A549 (cell line): ENCODE data around the gene OSBPL8. TPM values are rescaled to one million over a fixed set of nuclear protein-coding genes. Genes with fewer than 3 reads are reported as not detected.

Source experiments
- ATAC-seq, 2 experiments: fragments of 200-7000 bp in 1 of 2; fragments of >200 bp in 1 of 2; cut with Nextera tagmentation in 1 of 2; cut with Tn5 transposase in 1 of 2; 3 replicates each; pipeline versions ENCODE4 v1.8.0 to v1.9.1; 2018 to 2020; ENCODE audit warnings: mild to moderate bottlenecking in 1 of 2, moderate library complexity in 1 of 2
- CTCF ChIA-PET: fragments of 300-600 bp; sonication (Branson Sonifier 250); formaldehyde crosslinking; extraction: SDS; loops from one replicate; lab custom pipeline; 2021; ENCODE audit warnings: antibody characterized with exemption, inconsistent platforms; lab: Yijun Ruan, JAX
- POLR2A ChIA-PET: fragments of 350-600 bp; formaldehyde crosslinking; extraction: SDS; loops from one replicate; lab custom pipeline; 2021; ENCODE audit warnings: antibody characterized with exemption, inconsistent platforms; lab: Yijun Ruan, JAX
- DNase-seq, 2 experiments: peaks; one replicate each; pipeline versions ENCODE4 v3.0.0 to v3.0.0-alpha.2; 2011 to 2016; ENCODE audit warnings: low read depth in 1 of 2, low spot score in 1 of 2
- FAIRE-seq: peaks from 2 replicates; lab custom pipeline; 2011; peaks lifted over from hg19 to GRCh38; lab: Jason Lieb, UNC
- H3K27ac ChIP-seq, 2 experiments: fragments of >200 bp; sonication (Bioruptor Twin); formaldehyde crosslinking; 3 replicates each; pipeline ENCODE4 v1.5.1; 2016 to 2017
- H3K4me1 ChIP-seq: fragments of >200 bp; sonication (Bioruptor Twin); formaldehyde crosslinking; 3 replicates; pipeline ENCODE4 v1.6.1; 2016
- H3K4me2 ChIP-seq: fragments of >200 bp; sonication (Bioruptor Twin); formaldehyde crosslinking; 3 replicates; pipeline ENCODE4 v1.6.1; 2016
- H3K4me3 ChIP-seq: fragments of >200 bp; sonication (Bioruptor Twin); formaldehyde crosslinking; 3 replicates; pipeline ENCODE4 v1.5.1; 2016
- H3K9me3 ChIP-seq: fragments of >200 bp; sonication (Bioruptor Twin); formaldehyde crosslinking; 3 replicates; pipeline ENCODE4 v1.6.1; 2016
- BHLHE40 ChIP-seq: IDR thresholded peaks from 2 replicates; pipeline ENCODE4 v1.6.1; 2012; ENCODE audit warnings: low read depth, low read length, inconsistent platforms
- CTCF ChIP-seq: fragments of >200 bp; sonication (Bioruptor Twin); formaldehyde crosslinking; IDR thresholded peaks from 3 replicates; pipeline ENCODE4 v1.5.1; 2016
- EHF ChIP-seq: fragments of 250-450 bp; sonication (Bioruptor Pico); IDR thresholded peaks from 2 replicates; pipeline ENCODE4 v1.5.0; 2020; ENCODE audit warnings: mild to moderate bottlenecking
- EHMT2 ChIP-seq: fragments of 200-600 bp; sonication (generic); IDR thresholded peaks from 2 replicates; pipeline ENCODE4 v1.6.1; 2016; ENCODE audit warnings: antibody characterized with exemption, low read depth, mild to moderate bottlenecking, moderate library complexity
- FOSL2 ChIP-seq, 2 experiments: fragments of 450-650 bp in 1 of 2; fragments of >200 bp in 1 of 2; sonication (Bioruptor Twin) in 1 of 2; formaldehyde crosslinking; IDR thresholded peaks; 2 replicates each; pipeline versions ENCODE4 v1.5.0 to v1.6.1; 2016 to 2020; ENCODE audit warnings: mild to moderate bottlenecking in 1 of 2, moderate library complexity in 1 of 2
- HEYL ChIP-seq: fragments of 250-450 bp; sonication (Bioruptor Pico); IDR thresholded peaks from 2 replicates; pipeline ENCODE4 v1.8.0; 2021; ENCODE audit warnings: mild to moderate bottlenecking, moderate library complexity
- HOXA7 ChIP-seq: fragments of 250-450 bp; sonication (Bioruptor Pico); IDR thresholded peaks from 2 replicates; pipeline ENCODE4 v1.5.0; 2020; ENCODE audit warnings: mild to moderate bottlenecking, moderate library complexity
- HOXB13 ChIP-seq: fragments of 250-450 bp; sonication (Bioruptor Pico); IDR thresholded peaks from 2 replicates; pipeline ENCODE4 v1.5.0; 2020; ENCODE audit warnings: low read depth, mild to moderate bottlenecking, moderate library complexity
- JUNB ChIP-seq: fragments of >200 bp; sonication (Bioruptor Twin); formaldehyde crosslinking; IDR thresholded peaks from 2 replicates; pipeline ENCODE4 v1.6.1; 2016
- KDM1A ChIP-seq: fragments of 200-600 bp; sonication (generic); IDR thresholded peaks from 2 replicates; pipeline ENCODE4 v1.6.1; 2016; ENCODE audit warnings: low read depth, mild to moderate bottlenecking
- MAZ ChIP-seq: fragments of 150-350 bp; IDR thresholded peaks from 2 replicates; pipeline ENCODE4 v1.6.1; 2014; ENCODE audit warnings: antibody characterized with exemption, low read depth, low read length, borderline replicate concordance
- PBX3 ChIP-seq: IDR thresholded peaks from 2 replicates; pipeline ENCODE4 v1.6.1; 2012
- PHF8 ChIP-seq: fragments of 200-600 bp; sonication (generic); IDR thresholded peaks from 2 replicates; pipeline ENCODE4 v1.6.1; 2016; ENCODE audit warnings: low read depth, mild to moderate bottlenecking, antibody characterized with exemption, moderate library complexity, borderline replicate concordance
- RARB ChIP-seq: fragments of 250-450 bp; sonication (Bioruptor Pico); IDR thresholded peaks from 2 replicates; pipeline ENCODE4 v1.8.0; 2021; ENCODE audit warnings: mild to moderate bottlenecking, moderate library complexity
- RCOR1 ChIP-seq: fragments of 150-350 bp; IDR thresholded peaks from 2 replicates; pipeline ENCODE4 v1.6.1; 2014; ENCODE audit warnings: antibody characterized with exemption, low read length, low read depth
- TFCP2L1 ChIP-seq: fragments of 250-450 bp; sonication (Bioruptor Pico); IDR thresholded peaks from 2 replicates; pipeline ENCODE4 v1.5.0; 2021; ENCODE audit warnings: mild to moderate bottlenecking
- WGBS: methylation state at CpG from one replicate; pipeline ENCODE4 v1.1.6; 2017; ENCODE audit errors: missing lambda C conversion rate; 5-methylcytosine and 5-hydroxymethylcytosine counted together
- polyA plus RNA-seq, 4 experiments: library from polyadenylated mRNA; depleted of rRNA in 3 of 4; stranded (reverse); fragments of >200 nt; fragmentation: RNase III in 1 of 4; extraction: RNeasy Plus Mini Kit Qiagen cat#74134 plus additional on column Dnase treatment in 1 of 4; gene quantifications; 2 replicates in 3 of 4; 3 replicates in 1 of 4; pipeline ENCODE4 v1.2.3, GENCODE V29; 2011 to 2017
- TF ChIP-seq, protein P1 (sequence below): fragments of 250-450 bp; sonication (Bioruptor Pico); IDR thresholded peaks from 2 replicates; pipeline ENCODE4 v1.5.0; 2021; ENCODE audit warnings: mild to moderate bottlenecking, moderate library complexity, borderline replicate concordance
- TF ChIP-seq, protein P2 (sequence below): fragments of 200-600 bp; sonication (generic); IDR thresholded peaks from 2 replicates; pipeline ENCODE4 v1.6.1; 2016; ENCODE audit warnings: antibody characterized with exemption, mild to moderate bottlenecking, moderate library complexity
- TF ChIP-seq, protein P3 (sequence below): fragments of 250-450 bp; sonication (Bioruptor Pico); IDR thresholded peaks from 2 replicates; pipeline ENCODE4 v1.5.0; 2020; ENCODE audit warnings: low read depth, mild to moderate bottlenecking, moderate library complexity
- TF ChIP-seq, protein P4 (sequence below): fragments of >200 bp; sonication (Bioruptor Twin); formaldehyde crosslinking; IDR thresholded peaks from 2 replicates; pipeline ENCODE4 v1.6.1; 2016

Gene OSBPL8
- polyA plus RNA-seq, 2 of the 4 experiments (the other 2 are of a cell fraction): 15.4 to 43.2 TPM

GRCh38 chr12:76399040-76399439 is 160.5 kb downstream of the OSBPL8 start:
- WGBS: 90% methylated on average over 2 of the region's 2 CpGs
- H3K27ac ChIP-seq: no peak overlapping the region
- CTCF ChIA-PET: interaction anchor here (1.0 to 1.5 kb wide), 2 partner anchors 11 kb away, joined by 3 read pairs; no protein-coding TSS in a partner anchor
- no peaks in the 10 kb centered on the region for H3K9me3 ChIP-seq
- FAIRE-seq (no peak), ATAC-seq (no peak), DNase-seq (no peak)
- H3K4me3 ChIP-seq: no peak overlapping the region
- H3K4me1 ChIP-seq: no peaks in the 10 kb centered on the region
- POLR2A ChIA-PET: no interaction called here
- no peak overlapping the region for H3K4me2 ChIP-seq
- no peak for TF ChIP-seq MAZ
- no peak for TF ChIP-seq JUNB
- TF ChIP-seq, protein P1, sequence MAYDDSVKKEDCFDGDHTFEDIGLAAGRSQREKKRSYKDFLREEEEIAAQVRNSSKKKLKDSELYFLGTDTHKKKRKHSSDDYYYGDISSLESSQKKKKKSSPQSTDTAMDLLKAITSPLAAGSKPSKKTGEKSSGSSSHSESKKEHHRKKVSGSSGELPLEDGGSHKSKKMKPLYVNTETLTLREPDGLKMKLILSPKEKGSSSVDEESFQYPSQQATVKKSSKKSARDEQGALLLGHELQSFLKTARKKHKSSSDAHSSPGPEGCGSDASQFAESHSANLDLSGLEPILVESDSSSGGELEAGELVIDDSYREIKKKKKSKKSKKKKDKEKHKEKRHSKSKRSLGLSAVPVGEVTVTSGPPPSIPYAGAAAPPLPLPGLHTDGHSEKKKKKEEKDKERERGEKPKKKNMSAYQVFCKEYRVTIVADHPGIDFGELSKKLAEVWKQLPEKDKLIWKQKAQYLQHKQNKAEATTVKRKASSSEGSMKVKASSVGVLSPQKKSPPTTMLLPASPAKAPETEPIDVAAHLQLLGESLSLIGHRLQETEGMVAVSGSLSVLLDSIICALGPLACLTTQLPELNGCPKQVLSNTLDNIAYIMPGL (CRISPR knock-in tag): no peak
- TF ChIP-seq EHMT2: no peak
- TF ChIP-seq KDM1A: no peak
- no peak for TF ChIP-seq RARB (CRISPR knock-in tag)
- TF ChIP-seq BHLHE40: no peak
- TF ChIP-seq FOSL2 (IDR thresholded peaks at IDR 0.05): no peak
- no peak for TF ChIP-seq FOSL2 (CRISPR knock-in tag; IDR thresholded peaks at IDR 0.05)
- no peak for TF ChIP-seq PBX3
- no peak for TF ChIP-seq HOXA7 (CRISPR knock-in tag)
- no peak for TF ChIP-seq CTCF
- no peak for TF ChIP-seq HOXB13
- TF ChIP-seq, protein P2, sequence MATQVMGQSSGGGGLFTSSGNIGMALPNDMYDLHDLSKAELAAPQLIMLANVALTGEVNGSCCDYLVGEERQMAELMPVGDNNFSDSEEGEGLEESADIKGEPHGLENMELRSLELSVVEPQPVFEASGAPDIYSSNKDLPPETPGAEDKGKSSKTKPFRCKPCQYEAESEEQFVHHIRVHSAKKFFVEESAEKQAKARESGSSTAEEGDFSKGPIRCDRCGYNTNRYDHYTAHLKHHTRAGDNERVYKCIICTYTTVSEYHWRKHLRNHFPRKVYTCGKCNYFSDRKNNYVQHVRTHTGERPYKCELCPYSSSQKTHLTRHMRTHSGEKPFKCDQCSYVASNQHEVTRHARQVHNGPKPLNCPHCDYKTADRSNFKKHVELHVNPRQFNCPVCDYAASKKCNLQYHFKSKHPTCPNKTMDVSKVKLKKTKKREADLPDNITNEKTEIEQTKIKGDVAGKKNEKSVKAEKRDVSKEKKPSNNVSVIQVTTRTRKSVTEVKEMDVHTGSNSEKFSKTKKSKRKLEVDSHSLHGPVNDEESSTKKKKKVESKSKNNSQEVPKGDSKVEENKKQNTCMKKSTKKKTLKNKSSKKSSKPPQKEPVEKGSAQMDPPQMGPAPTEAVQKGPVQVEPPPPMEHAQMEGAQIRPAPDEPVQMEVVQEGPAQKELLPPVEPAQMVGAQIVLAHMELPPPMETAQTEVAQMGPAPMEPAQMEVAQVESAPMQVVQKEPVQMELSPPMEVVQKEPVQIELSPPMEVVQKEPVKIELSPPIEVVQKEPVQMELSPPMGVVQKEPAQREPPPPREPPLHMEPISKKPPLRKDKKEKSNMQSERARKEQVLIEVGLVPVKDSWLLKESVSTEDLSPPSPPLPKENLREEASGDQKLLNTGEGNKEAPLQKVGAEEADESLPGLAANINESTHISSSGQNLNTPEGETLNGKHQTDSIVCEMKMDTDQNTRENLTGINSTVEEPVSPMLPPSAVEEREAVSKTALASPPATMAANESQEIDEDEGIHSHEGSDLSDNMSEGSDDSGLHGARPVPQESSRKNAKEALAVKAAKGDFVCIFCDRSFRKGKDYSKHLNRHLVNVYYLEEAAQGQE: no peak
- TF ChIP-seq TFCP2L1 (CRISPR knock-in tag): no peak
- TF ChIP-seq PHF8: no peak

DNA sequence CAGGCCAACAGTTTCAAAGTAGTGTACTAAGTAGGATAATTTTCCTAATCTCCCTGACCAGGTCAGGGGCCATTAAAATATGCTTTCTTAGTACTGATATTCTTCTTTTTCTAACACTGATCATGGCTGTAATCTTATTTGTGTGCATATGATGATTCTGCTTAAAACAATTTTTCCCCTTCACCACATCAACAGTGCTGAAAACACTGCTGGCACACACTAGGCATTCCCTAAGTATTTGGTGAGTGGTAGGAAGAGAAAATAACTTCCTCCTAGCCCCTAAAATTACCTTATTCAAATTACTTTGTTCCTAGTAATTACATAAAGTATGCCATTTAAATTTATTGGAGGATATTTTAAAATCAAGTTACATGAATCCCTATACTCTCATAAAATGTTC is 161.5 kb downstream of the OSBPL8 start:
- no peaks in the 10 kb centered on the region for H3K9me3 ChIP-seq
- no peak overlapping the region for H3K27ac ChIP-seq
- POLR2A ChIA-PET: no interaction called here
- no peak overlapping the region for H3K4me3 ChIP-seq
- CTCF ChIA-PET: no interaction called here
- no peaks in the 10 kb centered on the region for H3K4me1 ChIP-seq
- DNase-seq: no peak
- no peak overlapping the region for H3K4me2 ChIP-seq
- ATAC-seq: no peak
- FAIRE-seq: no peak
- no peak for TF ChIP-seq RARB (CRISPR knock-in tag)
- TF ChIP-seq BHLHE40: no peak
- TF ChIP-seq HEYL (CRISPR knock-in tag): no peak
- TF ChIP-seq EHF: no peak
- no peak for TF ChIP-seq HOXA7 (CRISPR knock-in tag)
- TF ChIP-seq, protein P3, sequence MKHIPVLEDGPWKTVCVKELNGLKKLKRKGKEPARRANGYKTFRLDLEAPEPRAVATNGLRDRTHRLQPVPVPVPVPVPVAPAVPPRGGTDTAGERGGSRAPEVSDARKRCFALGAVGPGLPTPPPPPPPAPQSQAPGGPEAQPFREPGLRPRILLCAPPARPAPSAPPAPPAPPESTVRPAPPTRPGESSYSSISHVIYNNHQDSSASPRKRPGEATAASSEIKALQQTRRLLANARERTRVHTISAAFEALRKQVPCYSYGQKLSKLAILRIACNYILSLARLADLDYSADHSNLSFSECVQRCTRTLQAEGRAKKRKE (CRISPR knock-in tag): no peak
- no peak for TF ChIP-seq CTCF
- TF ChIP-seq, protein P4, sequence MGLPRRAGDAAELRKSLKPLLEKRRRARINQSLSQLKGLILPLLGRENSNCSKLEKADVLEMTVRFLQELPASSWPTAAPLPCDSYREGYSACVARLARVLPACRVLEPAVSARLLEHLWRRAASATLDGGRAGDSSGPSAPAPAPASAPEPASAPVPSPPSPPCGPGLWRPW: no peak
- TF ChIP-seq RCOR1: no peak
- TF ChIP-seq, protein P2: no peak
